GM18868 (cell line): ENCODE measurements around the gene KISS1R.

Source experiments
- ATAC-seq: cut with Tn5 transposase; IDR thresholded peaks from one replicate; pipeline ENCODE4 v1.9.1; 2021; ENCODE audit warnings: mild to moderate bottlenecking, moderate library complexity; ENCODE audit not compliant: unreplicated experiment

KISS1R gene

DNA sequence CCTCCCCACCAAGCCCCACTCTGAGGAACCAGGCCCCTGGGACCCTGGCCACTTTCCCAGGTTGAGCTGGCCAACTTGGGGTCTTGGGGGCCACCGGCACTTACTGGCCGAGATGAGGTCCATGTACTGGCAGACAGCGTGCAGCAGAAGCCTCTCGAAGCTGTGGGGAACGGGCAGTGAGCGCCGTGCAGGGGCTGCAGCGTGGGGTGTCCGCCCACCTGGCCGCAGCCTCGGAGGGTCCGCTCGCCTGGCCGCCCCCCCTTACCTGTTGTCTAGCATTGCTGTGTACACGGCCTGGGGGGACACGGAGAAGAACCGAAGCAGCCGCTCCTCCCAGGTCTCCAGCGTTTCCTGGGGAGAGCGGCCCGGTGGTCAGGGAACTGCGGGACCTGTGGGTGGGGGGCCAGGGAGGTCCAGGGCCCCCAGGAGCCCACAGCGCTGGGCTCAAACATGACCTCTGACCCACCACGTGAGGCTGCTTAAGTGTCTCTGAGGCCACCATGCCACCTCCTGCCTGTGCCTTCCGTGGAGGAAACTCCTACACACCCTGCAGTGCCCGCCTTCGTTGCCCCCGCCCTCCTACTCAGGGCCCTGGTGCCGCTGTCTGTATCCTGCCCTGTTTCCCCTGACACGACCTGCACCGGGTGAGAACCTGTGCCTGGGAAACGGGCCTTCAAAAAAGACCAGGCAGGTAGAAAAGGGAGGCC lies 17.6 kb upstream of the KISS1R start:
- ATAC-seq = no peak

DNA sequence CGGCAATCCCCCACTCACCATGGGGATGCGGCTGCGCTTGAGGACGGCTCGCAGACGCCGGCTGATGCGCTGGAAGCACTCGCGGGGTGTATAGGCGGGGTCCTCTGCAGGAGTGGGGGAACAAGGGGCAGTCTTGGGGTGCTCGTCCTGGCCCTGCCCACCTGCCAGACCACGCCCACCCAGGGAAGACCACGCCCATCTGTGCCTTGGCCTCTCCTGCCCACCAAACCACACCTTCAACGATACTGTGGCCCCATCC lies 17.2 kb upstream of the KISS1R start:
- no peak for ATAC-seq

DNA sequence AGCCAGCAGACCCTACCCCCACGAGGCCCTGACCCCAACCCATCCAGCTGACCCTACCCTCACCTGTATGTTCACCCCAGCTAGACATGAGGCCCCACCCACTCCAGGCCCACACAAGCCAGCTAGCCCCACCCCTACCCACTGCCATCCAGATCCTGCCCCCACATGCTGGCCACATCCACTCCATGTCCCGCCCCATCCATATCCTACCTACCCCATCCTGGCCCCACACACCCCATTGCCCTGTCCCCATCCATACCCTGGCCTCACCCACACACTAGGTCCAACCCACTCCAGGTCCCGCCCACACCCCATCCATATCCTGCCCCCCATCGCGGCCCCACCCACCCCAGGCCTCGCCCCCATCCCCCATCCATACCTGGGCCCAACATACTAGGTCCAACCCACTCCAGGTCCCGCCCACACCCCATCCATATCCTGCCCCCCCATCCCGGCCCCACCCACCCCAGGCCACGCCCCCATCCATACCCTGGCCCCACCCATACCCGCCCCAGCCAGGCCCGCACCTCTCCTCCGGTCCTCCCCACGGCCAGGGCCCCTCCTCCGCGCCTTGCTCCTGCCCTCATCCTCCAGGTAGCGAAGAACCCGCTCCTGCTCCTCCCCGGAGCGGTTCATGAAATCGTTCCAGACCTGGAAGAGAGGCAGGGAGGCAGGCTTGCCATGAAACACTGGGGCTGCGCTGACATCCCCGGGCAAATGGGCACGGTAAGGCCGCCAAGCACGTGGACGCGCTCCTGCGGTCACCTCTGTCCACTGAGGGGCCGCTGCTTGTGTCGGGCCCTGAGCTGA lies 16.6 kb upstream of the KISS1R start:
- no peak for ATAC-seq

DNA sequence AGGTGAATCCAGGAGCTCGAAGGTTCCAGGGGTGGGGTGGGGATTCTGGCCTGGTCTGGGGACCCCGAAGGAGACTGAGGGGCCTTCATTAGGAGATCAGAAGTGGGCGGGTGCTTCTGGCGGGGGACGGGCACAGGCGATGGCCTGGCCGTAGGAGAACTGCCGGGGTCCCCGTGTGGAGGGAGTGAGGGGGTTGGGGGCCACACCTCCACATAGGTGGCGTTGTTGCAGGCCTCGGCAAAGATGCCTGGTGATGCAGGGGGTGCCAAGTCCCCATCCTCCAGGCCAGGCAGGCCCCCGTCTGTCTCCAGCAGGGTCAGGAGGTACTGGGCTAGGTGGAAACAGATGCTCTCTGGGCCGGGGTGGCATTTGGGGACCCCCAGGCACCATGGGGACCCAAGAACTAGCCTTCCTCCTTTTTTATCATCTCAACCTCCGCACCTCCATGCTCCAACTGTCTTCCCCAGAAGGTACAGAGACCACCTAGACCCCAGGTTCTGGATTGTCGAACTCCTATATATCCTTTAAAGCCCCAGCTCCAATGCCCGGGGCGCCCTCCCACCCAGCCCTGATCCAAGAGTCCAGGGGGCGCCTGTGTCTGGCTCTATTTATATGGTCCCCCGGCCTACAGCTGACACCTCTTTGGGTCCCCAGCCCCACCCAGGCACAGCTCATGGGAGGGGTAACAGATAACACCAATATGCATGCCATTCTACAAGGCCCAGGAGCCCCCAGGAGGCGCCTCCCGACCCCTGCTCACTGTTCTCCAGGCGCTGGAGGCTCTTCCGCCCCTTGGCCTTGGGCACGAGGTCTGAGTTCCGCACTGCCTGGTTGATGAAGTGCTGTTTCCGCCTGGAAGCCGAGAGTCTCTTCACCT lies 15.7 kb upstream of the KISS1R start:
- ATAC-seq = no peak

DNA sequence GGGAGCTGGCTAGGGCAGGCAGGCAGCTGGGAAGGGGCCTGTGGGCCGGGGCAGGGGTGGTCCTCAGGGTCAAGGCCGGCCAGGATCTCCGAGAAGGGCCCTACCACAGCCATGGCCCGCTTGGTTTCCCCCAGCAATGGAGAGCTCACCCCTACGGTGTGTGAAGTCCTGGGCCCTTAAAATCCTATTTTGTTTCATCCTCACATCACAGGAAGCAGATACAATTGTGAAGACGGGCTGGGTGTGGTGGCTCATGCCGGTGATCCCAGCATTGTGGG lies 15.1 kb upstream of the KISS1R start:
- no peak for ATAC-seq

DNA sequence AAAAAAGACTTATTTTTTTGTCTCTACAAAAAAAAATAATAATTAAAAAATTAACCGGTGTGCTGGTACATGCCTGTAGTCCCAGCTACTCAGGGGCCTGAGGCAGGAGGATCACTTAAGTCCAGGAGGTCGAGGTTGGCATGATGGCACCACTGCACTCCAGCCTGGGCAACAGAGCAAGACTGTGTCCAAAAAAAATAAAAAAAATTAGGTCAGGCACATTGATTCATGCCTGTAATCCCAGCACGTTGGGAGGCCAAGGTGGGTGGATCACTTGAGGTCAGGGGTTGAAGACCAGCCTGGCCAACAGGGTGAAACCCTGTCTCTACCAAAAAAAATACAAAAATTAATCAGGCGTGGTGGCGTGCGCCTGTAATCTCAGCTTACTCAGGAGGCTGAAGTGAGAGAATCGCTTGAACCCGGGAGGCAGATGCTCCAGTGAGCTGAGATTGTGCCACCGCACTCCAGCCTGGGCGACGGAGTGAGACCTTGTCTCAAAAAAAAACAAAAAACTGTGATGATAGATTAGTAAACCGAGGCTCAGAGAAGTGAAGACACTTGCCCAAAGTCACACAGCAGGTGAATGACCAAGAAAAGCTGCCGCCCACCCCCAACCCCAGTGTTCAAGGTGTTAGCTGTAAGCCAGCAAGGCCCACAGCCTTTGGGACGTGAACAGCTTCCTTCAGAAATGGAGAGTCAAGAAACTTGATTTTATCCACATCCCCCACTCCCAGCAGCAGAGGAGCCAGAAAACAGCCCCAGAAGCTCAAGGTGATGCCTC lies 14.5 kb upstream of the KISS1R start:
- no peak for ATAC-seq

DNA sequence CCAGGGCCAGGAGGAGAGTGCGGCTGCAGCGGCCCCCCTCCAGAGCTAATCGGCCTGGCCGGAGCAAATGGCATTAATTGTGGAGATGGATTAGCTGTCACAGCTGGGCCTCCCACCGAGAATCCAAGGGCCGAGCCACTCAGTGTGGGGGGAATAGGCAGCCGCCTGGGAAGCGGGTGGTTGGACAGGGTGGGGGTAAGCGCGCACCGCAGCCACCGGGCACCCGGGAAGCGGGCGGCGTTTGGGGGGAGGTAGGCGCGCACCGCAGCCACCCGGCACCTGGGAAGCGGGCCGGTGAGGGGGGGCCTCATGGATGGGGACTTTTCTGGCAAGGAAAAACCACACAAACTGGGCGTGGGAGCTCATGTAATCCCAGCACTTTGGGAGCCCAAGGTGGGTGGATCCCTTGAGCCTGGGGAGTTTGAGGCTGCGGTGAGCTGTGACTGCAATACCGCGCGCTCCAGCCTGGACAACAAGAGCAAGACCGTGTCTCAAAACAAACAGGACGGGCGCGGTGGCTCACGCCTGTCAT lies 13.8 kb upstream of the KISS1R start:
- no peak for ATAC-seq

DNA sequence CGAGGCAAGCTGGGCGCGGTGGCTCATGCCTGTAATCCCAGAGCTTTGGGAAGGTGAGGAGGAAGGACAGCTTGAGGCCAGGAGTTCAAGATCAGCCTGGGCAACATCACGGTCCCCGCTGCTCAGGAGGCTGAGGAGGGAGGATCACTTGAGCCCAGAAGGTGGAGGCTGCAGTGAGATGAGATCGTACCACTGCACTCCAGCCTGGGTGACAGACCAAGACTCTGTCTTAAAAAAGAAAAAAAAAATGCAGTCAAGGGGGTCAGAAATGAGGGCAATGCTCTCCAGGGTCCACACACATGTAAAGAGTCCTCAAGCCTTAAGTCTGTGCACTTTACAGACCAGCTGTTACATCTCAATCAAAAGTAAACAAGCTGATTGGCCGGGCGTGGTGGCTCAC lies 12.6 kb upstream of the KISS1R start:
- ATAC-seq = no peak

DNA sequence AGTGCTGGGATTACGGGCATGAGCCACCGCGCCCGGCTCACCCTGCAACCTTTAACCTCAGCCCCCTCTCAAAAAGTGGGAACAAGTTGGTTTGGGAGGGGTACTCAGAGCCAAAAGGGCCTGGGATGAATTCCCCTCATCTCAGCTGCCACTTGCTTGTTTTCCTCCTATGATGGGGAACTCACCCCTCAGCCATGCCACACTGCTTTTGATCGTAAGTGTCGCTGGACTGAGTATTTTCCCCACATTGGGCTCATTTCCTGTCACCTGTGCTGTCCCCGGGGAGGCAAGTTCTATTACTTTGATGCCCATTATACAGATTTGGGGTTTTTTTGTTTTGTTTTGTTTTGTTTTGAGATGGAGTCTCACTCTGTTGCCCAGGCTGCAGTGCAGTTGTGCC lies 10.7 kb upstream of the KISS1R start:
- ATAC-seq = no peak

DNA sequence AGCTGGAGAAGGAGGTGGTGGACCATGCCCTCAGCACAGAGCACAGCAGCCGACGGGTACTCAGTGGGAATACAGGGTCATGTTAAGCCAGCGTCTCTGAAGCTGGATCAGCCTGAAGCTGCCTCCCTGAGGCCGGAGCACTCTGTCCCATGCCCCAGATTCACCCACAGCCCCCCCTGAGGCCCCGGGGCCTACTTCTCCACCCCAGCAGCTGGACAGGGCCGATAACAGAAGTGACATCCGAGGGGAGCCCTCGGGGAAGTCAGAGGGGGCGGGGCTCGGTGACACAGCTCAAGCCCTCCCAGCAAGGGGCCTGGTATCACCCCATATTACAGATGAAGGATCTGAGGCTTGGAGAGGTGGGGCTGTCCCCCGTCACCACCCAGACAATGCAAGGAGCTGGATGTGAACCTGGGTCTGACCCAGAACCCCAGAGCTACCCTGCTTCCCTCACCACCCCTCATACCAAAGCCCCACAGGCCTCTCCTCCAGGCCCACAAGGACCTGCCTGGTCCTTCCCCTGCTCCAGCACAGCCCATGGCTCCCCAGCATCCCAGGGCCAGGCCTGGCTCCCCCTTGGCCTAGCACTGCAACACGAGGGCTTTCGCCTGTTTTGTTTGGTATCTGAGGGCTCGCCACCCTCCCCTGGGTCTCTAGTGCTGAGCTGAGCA lies 9.8 kb upstream of the KISS1R start:
- ATAC-seq = no peak

DNA sequence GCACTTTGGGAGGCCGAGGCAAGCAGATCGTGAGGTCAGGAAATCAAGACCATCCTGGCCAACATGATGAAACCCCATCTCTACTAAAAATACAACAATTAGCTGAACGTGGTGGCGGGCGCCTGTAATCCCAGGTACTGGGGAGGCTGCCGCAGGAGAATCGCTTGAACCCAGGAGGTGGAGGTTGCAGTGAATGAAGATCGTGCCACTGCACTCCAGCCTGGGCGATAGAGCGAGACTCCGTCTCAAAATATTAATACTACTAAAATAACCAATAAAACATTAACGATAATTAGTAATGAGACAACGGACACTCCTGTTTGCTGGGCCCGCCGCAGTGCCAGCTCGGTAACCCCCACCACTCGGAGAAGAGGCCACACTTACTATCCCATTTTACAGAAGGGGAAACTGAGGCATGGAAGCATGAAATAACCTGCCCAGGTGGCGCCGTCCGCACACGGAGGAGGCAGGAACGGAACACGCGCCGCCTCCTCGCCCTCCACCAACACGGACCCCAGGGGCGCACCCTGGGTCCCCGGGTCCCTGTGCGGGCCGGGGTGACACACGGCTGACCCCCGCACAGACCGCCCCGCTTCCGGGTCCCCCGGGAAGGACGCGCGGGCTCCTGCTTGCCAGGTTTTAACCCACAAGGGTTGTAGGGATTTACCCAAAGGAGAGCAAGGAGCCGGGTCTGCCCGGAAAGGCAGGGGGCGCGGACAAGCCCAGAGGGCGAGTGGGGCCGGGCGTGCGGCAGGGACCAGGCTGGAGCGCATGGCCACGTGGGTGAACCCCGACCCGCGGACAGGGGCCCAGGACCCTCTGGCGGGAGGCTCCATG lies 5.7 kb upstream of the KISS1R start:
- no peak for ATAC-seq

DNA sequence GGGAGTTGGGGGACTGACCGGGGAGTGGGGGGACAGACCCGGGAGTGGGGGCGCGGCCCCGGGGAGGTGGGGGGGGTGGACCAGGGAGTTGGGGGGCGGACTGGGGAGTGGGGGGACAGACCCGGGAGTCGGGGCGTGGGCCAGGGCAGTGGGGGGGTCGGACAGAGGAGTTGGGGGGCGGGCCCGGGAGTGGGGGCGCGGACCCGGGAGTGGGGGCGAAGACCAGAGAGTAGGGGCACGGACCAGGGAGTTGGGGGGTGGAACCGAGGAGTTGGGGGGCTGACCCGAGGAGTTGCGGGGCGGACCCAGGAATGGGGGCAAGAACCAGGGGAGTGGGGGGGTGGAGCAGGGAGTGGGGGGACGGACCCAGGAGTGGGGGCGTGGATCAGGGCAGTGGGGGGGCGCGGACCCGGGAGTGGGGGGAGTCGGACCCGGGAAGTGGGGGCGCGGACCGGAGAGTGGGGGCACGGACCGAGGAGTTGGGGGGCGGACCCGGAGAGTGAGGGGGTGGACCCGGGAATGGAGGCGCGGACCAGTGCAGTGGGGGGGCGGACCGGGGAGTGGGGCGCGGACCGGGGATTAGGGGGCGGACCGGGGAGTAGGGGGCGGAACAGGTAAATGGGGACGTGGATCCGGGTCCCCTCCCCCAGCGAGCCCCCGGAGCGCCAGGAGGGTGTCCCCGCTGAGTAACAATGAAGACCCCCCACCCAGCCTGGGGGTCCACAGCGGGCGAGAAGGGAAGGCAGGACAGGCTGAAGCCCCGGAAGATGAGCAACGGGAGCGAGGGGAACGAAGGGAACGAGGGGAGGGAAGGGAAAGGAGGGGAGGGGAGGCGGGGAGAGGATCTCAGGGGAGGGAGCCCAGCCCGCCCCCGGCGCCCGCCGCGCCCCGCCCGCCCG lies 4.7 kb upstream of the KISS1R start:
- no peak for ATAC-seq

DNA sequence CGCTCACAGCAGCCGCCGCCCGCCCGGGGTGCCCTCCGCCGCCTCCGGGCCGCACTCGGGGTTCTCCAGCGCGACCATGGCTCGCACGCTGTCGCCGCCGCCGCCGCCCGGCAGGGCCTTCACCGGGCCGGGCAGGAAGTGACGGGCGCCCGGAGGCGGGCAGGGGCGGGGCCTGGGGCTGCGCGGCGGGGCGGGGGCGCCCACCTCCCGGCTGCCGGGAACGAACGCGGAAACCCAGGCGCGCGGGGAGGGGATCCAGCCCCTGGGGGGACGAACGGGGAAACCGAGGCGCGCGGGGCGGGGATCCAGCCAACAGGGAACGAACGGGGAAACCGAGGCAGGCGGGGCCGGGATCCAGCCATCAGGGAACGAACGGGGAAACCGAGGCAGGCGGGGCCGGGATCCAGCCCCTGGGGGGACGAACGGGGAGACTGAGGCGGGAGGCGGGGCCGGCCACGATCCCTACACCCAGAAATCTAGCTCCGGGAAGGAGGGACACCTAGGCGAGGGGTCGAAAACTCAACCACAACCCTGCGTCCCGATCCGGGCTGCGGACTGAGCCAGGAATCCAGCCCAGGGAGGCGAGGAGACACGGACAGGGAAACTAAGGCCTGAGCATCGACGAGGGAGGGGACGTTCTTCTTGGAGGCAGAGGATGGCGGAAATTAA lies 3.9 kb upstream of the KISS1R start, which contains the start of gene R3HDM4:
Gene R3HDM4 (minus strand): TSS at position 140 of the 669 bp plus-strand sequence. CDS start 62 bp downstream, at position 78.
- no peak for ATAC-seq

DNA sequence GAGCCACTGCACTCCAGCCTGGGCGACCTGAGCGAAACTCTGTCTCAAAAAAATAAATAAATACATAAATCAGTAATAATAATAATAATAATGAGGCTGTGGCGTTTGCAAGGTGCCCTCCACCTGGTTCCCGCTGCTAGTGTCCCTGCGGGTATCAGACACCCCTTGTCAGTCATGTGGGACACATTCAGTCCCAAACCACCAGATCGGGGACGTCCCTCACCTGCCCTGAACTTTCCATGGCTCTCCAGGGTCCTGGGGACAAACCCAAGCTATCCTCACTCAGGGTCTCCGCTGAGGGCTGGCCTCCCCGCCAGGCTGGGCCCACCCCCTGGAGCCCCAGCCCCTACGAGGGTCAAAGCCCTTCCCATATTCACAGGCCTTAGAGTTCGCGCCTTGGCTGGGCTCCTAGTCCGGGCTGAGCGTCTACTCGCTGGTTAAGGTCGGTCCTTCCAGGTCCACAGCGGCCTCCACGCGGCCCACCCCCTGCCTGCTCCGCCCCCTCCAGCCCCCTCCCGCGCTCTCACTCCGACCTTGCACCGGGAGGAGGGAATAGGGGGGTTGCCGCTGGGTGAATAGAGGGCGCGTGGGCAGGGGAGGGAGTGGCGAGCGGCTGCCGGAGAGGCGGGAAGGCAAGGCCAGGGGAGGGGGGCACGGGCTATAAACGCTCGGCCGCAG lies 349 bp upstream of the KISS1R start:
- ATAC-seq = no peak

DNA sequence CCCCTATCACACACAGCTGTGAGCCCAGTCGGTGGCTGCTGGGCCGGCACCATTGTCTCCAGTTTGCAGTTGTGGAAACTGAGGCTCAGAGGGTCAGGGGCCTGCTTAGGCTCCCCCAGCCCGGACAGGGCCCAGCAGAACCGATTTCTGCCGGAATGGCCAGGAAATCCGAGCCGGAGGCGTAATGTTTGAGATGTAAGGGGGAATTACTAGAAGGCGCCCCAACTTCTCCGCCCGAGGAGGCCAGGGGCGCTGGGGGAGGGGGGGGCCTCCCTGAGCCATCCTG lies 962 bp downstream of the KISS1R start:
- no peak for ATAC-seq

DNA sequence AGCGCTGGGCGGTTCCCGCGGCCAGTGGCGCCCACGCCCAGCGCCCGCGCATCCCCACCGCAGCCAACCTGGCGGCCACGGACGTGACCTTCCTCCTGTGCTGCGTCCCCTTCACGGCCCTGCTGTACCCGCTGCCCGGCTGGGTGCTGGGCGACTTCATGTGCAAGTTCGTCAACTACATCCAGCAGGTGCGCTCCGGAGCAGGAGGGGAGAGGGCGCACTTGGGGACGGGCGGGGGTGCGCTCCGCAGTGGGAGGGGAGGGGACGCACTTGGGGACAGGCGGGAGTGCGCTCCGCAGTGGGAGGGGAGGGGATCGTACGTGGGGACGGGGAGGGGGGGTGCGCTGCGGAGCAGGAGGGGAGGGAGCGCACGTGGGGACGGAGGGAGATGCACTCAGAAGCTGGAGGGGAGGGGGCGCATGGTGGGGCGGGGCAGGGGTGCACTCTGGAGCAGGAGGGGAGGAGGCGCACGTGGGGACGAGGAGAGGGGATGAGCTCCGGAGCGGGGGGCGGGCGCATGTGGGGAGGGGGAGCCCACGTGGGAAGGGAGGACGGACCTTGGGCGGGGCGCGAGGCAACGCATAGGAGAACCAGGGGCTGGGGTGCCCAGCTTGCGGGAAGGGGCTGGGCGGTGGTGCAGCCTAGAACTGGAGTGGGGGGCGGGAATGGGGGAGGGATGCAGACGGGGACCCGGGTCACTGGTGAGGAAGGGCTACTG lies 1.5 kb downstream of the KISS1R start:
- no peak for ATAC-seq
